KOPT-K1 (cell line): ENCODE results near the gene CRACDL.
A peak's percentile ranks its signal among the peaks of the same experiment; 100 is the strongest.

Experiments used
- H3K27ac ChIP-seq: fragments of 200-600 bp; sonication (generic); 2 replicates; pipeline ENCODE4 v1.5.1; 2016; ENCODE audit warnings: antibody characterized with exemption, mild to moderate bottlenecking, low read depth, low read length; ENCODE audit not compliant: poor library complexity, severe bottlenecking
- H3K36me3 ChIP-seq: fragments of 200-600 bp; sonication (generic); 2 replicates; pipeline ENCODE4 v1.5.1; 2017; ENCODE audit warnings: antibody characterized with exemption, mild to moderate bottlenecking, low read length, moderate library complexity; ENCODE audit not compliant: insufficient read depth
- H3K9me3 ChIP-seq: fragments of 200-600 bp; sonication (generic); 2 replicates; pipeline ENCODE4 v1.5.1; 2017; ENCODE audit warnings: antibody characterized with exemption, low read length, mild to moderate bottlenecking; ENCODE audit not compliant: insufficient read depth, poor library complexity, severe bottlenecking

Gene CRACDL

DNA sequence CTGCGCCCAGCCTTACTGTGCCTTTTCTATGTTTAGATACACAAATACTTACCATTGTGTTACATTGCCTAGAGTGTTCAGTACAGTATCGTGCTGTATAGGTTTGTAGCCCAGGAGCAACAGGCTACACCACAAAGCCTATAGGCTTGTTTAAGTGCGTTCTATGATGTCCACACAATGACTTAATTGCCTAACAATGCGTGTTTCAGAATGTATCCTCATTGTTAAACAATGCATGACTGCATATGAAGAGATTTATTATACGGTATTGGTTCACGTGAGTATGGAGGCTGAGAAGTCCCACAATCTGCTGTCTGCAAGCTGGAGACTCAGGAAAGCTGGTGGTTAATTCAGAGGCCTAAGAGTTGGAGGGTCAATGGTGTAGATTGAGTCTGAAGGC lies 158.9 kb downstream of the CRACDL start:
- no peaks in the 10 kb centered on the region for H3K36me3 ChIP-seq
- H3K27ac ChIP-seq: no peak overlapping the region
- peaks cover 7% of the 10 kb centered on the region for H3K9me3 ChIP-seq

DNA sequence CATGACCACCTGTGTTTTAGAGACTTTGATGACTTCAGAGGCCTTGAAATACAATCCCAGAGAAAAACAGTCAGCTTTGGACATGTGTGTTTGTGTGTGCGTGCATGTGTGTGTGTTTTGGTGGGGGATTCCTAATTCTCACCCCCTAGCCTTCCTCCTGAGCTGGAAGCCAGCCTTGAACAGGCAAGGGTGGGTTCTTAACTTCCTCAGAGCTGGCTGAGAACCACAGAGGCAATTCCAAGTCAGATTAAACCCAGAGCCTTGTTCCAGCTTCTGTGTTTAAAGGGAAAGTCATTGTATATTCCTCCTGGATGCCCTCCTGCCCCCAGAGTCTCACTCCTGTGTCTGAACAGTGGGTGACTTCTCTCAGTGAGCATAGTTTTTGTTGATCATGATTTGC lies 159.9 kb downstream of the CRACDL start:
- Histone ChIP-seq H3K27ac (peak overlapping the region; percentile 98), H3K9me3 (no peaks in the 10 kb centered on the region), H3K36me3 (no peaks in the 10 kb centered on the region)

DNA sequence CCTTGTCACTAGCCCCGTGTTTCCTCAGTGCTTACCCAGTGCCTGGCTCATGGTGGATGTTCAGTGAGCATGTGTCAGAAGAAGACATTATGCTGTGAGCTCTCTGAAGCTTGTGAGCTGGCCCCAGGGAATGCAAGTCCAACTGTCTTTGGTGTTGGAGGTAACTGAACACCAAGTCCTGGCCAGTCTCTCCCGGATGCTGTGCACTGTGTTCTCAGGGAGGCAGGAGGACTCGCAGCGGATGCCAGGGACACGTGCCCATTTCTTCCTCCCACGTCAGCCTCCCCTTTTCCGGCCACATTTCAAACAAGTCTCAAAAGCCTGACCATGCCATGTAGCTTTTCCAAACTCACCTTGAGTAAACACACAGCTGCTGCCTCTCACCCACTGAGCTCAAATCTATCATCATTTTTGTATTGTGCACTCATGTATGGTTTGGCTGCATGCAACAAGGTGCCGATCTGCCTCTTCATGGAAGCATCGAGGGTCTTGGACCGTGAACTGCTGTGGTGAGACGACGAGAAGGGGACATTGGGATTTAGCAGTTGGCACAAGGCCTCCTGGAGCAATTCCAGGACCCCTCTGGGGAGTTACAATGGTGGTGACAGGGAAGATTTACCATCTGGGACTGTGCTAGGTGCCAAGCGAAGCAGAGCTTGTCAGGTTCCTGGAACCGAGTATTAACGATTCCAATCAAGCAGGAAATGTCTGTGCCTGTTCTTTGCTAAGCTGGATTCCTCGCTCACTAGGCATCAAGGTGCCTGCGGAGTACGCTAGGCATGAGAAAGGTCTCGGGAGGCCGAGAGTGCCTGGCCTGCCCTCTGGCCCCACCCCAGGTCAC lies 160.7 kb downstream of the CRACDL start:
- H3K27ac ChIP-seq: peak overlapping the region; percentile 98
- H3K36me3 ChIP-seq: no peaks in the 10 kb centered on the region
- H3K9me3 ChIP-seq: no peaks in the 10 kb centered on the region

DNA sequence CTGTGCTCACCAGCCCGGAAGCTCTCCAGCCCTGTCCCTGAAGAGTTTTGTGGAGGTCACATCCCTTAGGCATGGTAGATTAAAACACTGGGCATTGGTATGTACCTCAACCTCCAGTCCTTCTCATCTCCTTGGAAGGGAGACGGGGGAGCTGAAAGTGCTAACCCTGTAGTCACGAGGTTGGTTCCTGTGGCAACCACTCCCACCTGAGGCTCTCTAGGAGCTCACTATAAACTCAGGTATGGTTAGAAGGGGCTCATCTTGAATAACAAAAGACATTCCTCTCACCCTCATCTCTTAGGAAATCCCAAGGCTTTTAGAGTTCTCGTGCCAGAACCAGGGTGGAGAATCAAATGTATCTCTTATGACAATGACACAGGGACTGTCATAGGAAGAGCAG lies 162.1 kb downstream of the CRACDL start:
- H3K9me3 ChIP-seq: no peaks in the 10 kb centered on the region
- no peaks in the 10 kb centered on the region for H3K36me3 ChIP-seq
- peak overlapping the region; percentile 98 for H3K27ac ChIP-seq

GRCh38 chr2:98773169-98773568 lies 162.9 kb downstream of the CRACDL start:
- Histone ChIP-seq H3K9me3 (no peaks in the 10 kb centered on the region), H3K27ac (peak overlapping the region; percentile 98), H3K36me3 (no peaks in the 10 kb centered on the region)

DNA sequence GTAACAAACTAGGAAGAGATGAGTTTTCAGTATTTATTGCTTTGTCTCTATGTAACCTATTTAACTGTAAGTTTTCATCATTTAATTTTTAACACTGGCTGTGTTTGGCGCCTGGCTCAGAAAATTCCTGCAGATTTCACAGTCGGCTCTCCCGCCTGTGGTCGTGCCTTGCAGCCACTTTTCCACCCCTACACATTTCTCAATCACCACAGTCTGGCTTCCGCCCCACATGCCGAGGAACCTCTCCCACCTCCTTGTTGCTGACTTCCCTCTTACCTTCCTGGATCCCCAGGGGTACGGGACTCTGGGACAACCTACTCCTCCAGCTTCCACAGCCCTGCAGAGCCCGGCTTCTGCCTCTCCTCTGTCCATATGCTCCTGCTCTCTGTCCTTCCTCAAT lies 163.5 kb downstream of the CRACDL start:
- Histone ChIP-seq H3K9me3 (no peaks in the 10 kb centered on the region), H3K36me3 (no peaks in the 10 kb centered on the region), H3K27ac (peak overlapping the region; percentile 98)

GRCh38 chr2:98771721-98772524 lies 164.1 kb downstream of the CRACDL start:
- H3K27ac ChIP-seq: peak overlapping the region; percentile 98
- H3K36me3 ChIP-seq: no peaks in the 10 kb centered on the region
- no peaks in the 10 kb centered on the region for H3K9me3 ChIP-seq

DNA sequence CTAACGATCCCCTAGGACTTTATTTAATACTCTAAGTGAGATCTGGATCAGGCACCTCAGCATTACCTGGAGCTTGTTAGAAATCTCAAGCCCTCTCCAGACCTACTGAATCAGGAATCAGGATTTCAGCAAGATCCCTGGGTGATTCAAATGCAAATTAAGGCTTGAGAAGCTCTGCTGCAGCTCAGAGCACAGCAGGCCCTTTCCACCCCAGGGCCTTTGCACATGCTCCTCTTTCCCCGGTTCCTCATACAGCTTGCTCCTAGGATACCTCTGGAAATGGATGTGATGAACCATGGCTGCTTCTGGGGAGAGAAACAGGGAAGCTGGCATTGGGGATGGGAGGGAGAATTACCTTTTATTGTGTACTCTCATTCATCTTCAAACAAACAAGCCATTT lies 164.8 kb downstream of the CRACDL start:
- Histone ChIP-seq H3K36me3 (no peaks in the 10 kb centered on the region), H3K9me3 (no peaks in the 10 kb centered on the region), H3K27ac (peak overlapping the region; percentile 98)

DNA sequence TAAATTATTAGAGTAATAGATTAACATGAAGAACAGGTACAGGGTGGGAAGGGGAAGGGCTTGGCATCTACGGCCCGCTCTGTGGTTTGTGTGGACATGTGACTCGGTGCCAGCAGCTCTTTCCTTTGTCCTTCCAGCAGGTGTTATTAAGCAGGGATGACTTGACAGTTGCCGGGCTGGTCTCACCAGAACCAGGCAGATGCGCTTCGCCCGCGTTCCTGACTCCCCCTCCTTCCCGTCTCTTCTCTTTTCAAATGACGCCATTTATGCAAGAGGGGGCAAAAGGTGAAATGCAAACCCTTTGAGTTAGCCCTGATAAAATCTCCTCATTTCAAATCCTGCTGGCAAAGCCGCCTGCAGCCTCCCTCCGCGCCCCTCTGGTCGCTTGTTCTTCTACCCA lies 166.2 kb downstream of the CRACDL start:
- Histone ChIP-seq H3K9me3 (no peaks in the 10 kb centered on the region), H3K27ac (peak overlapping the region; percentile 98), H3K36me3 (no peaks in the 10 kb centered on the region)

DNA sequence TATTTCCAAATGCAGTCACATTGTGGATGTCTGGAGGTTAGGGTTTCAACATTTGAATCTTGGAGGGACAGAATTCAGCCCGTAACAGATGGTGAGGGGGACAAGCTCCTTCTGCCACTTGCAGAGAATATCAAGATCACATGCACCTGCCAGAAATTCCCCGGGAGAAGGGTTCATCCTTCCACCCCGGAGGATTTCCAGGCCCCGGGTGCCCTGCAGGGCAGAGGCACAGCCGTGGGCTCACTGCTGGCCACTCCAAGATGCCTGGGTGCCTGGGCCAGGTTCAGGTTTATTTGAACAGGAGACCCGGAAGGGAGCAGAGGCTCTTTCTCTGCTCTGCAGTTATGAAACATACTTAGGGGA lies 166.9 kb downstream of the CRACDL start:
- Histone ChIP-seq H3K36me3 (no peaks in the 10 kb centered on the region), H3K27ac (peak overlapping the region; percentile 98), H3K9me3 (no peaks in the 10 kb centered on the region)

- no peaks in the 10 kb centered on the region for H3K36me3 ChIP-seq
- H3K9me3 ChIP-seq: no peaks in the 10 kb centered on the region
- H3K27ac ChIP-seq: peak overlapping the region; percentile 98
These were observed 167.5 kb downstream of the CRACDL start for GRCh38 chr2:98768384-98769113.

DNA sequence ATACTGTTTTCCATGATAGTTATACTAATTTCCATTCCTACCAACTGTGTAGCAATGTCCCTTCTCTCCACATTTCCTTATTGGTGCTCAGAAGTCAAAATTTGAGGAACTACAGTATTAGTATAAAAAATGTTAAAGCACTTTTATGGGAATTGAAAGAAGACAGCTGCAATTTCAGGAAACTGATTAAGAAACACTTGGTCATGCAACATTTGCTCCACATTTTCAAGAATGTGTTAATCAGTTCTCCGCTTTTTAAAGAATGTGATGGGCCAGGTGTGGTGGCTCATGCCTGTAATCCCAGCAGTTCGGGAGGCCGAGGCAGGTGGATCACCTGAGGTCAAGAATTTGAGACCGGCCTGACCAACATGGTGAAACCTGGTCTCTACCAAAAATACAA lies 171.5 kb downstream of the CRACDL start:
- Histone ChIP-seq H3K9me3 (no peaks in the 10 kb centered on the region), H3K36me3 (no peaks in the 10 kb centered on the region), H3K27ac (peak overlapping the region; percentile 98)

DNA sequence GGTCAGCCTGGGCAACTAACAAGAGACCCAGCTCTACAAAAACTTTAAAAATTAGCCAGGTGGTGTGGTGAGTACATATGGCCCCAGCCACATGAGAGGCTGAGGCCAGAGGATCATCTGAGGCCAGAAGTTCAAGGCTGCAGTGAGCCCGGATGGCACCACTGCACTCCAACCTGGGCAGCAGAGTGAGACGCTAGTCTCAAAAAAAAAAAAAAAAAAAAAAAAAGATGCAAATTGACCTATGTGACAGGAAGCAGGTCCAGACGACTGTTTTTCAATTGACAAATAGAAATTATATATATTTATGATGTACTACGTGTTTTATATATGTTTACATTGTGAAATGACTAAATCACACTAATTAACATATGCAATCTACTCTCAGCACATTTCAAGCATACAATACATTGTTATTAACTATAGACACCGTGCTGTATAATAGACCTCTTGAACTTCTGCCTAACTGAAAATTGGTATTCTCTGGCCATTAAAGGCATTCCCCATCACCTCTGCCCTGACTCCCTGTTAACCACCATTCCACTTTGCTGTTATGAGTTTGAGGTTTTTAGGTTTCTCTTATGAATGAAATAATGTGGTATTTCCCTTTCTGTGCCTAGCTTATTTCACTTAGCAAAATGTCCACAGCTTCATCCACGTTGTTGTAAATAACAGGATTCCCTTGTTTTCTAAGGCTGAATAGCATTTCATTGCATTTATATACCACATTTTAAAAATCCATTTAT lies 172.6 kb downstream of the CRACDL start:
- H3K27ac ChIP-seq: peak overlapping the region; percentile 98
- no peaks in the 10 kb centered on the region for H3K9me3 ChIP-seq
- no peaks in the 10 kb centered on the region for H3K36me3 ChIP-seq

GRCh38 chr2:98761909-98762308 lies 174.1 kb downstream of the CRACDL start:
- Histone ChIP-seq H3K36me3 (no peaks in the 10 kb centered on the region), H3K9me3 (no peaks in the 10 kb centered on the region), H3K27ac (peak overlapping the region; percentile 89)
